HEK293 (cell line): Measurements from ENCODE around the gene YIF1B.

Source experiments
- ATF2 ChIP-seq: fragments of 450-650 bp; formaldehyde crosslinking; IDR thresholded peaks from 2 replicates; pipeline ENCODE4 v1.5.1; 2016; ENCODE audit warnings: missing biosample characterization, missing genetic modification characterization, low read depth
- ZBTB7A ChIP-seq: fragments of 450-650 bp; formaldehyde crosslinking; IDR thresholded peaks from 2 replicates; pipeline ENCODE4 v1.5.1; 2016; ENCODE audit warnings: low read depth, missing biosample characterization, missing genetic modification characterization
- ZNF10 ChIP-seq: fragments of 450-650 bp; formaldehyde crosslinking; IDR thresholded peaks from 2 replicates; pipeline ENCODE4 v1.5.1; 2017; ENCODE audit warnings: missing biosample characterization, missing genetic modification characterization
- TF ChIP-seq, protein P1 (sequence below): fragments of 450-650 bp; formaldehyde crosslinking; IDR thresholded peaks from 2 replicates; pipeline ENCODE4 v1.5.1; 2016; ENCODE audit warnings: missing biosample characterization, missing genetic modification characterization
- TF ChIP-seq, protein P2 (sequence below): IDR thresholded peaks from 2 replicates; pipeline ENCODE4 v1.6.1; 2011; ENCODE audit warnings: mild to moderate bottlenecking, low read depth, low read length, borderline replicate concordance

GRCh38 chr19:38284422-38284821 lies 31.3 kb downstream of the YIF1B start:
- TF ChIP-seq, protein P1, sequence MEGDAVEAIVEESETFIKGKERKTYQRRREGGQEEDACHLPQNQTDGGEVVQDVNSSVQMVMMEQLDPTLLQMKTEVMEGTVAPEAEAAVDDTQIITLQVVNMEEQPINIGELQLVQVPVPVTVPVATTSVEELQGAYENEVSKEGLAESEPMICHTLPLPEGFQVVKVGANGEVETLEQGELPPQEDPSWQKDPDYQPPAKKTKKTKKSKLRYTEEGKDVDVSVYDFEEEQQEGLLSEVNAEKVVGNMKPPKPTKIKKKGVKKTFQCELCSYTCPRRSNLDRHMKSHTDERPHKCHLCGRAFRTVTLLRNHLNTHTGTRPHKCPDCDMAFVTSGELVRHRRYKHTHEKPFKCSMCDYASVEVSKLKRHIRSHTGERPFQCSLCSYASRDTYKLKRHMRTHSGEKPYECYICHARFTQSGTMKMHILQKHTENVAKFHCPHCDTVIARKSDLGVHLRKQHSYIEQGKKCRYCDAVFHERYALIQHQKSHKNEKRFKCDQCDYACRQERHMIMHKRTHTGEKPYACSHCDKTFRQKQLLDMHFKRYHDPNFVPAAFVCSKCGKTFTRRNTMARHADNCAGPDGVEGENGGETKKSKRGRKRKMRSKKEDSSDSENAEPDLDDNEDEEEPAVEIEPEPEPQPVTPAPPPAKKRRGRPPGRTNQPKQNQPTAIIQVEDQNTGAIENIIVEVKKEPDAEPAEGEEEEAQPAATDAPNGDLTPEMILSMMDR (tag by site-specific recombination), result no peak
- TF ChIP-seq, protein P2, sequence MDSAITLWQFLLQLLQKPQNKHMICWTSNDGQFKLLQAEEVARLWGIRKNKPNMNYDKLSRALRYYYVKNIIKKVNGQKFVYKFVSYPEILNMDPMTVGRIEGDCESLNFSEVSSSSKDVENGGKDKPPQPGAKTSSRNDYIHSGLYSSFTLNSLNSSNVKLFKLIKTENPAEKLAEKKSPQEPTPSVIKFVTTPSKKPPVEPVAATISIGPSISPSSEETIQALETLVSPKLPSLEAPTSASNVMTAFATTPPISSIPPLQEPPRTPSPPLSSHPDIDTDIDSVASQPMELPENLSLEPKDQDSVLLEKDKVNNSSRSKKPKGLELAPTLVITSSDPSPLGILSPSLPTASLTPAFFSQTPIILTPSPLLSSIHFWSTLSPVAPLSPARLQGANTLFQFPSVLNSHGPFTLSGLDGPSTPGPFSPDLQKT, result no peak
- TF ChIP-seq ATF2 (tag by site-specific recombination) (no peak), ZBTB7A (no peak), ZNF10 (tag by site-specific recombination) (no peak)
